H1 (cell line): ENCODE measurements around the gene TXNDC15. TPM values are rescaled to one million over a fixed set of nuclear protein-coding genes. Genes with fewer than 3 reads are reported as not detected.
A peak's percentile ranks its signal among the peaks of the same experiment; 100 is the strongest.

Experiments used
- CTCF ChIA-PET: fragments of 300-600 bp; sonication (Branson Sonifier 250); formaldehyde crosslinking; loops from one replicate; lab custom pipeline; 2021; ENCODE audit not compliant: partially characterized antibody; lab: Charles Lee
- POLR2A ChIA-PET: fragments of 300-600 bp; sonication (Branson Sonifier 250); formaldehyde crosslinking; loops from one replicate; lab custom pipeline; 2021; ENCODE audit warnings: inconsistent platforms; ENCODE audit not compliant: partially characterized antibody; lab: Charles Lee
- DNase-seq, 2 experiments: peaks; one replicate each; pipeline versions ENCODE4 v3.0.0 to v3.0.0-alpha.2; 2010 to 2022; ENCODE audit warnings: low spot score in 2 of 2, low read depth in 1 of 2, mixed read lengths in 1 of 2
- FAIRE-seq: peaks from 2 replicates; lab custom pipeline; 2011; peaks lifted over from hg19 to GRCh38; lab: Jason Lieb, UNC
- H2AFZ ChIP-seq: 2 replicates; pipeline ENCODE4 v1.8.1; 2012; ENCODE audit warnings: low read length, inconsistent platforms
- H2AK5ac ChIP-seq: 2 replicates; pipeline ENCODE4 v1.6.1; 2013; ENCODE audit warnings: low read depth, low read length
- H2BK120ac ChIP-seq: replicated peaks from 2 replicates; pipeline ENCODE3; 2013; ENCODE audit warnings: low read depth, low read length, inconsistent platforms
- H2BK12ac ChIP-seq: 2 replicates; pipeline ENCODE4 v1.6.1; 2013; ENCODE audit warnings: low read depth, low read length
- H2BK15ac ChIP-seq: 2 replicates; pipeline ENCODE4 v1.6.1; 2013; ENCODE audit warnings: low read length
- H2BK20ac ChIP-seq: 2 replicates; pipeline ENCODE4 v1.6.1; 2013; ENCODE audit warnings: low read length
- H2BK5ac ChIP-seq: 2 replicates; pipeline ENCODE4 v1.6.1; 2013; ENCODE audit warnings: low read depth, low read length
- H3K14ac ChIP-seq: 2 replicates; pipeline ENCODE4 v1.6.1; 2013; ENCODE audit warnings: inconsistent platforms; ENCODE audit not compliant: insufficient read length
- H3K18ac ChIP-seq: 2 replicates; pipeline ENCODE4 v1.6.1; 2013; ENCODE audit warnings: low read length; ENCODE audit errors: extremely low read depth
- H3K23ac ChIP-seq: 2 replicates; pipeline ENCODE4 v1.6.1; 2013; ENCODE audit warnings: inconsistent platforms; ENCODE audit not compliant: insufficient read length
- H3K23me2 ChIP-seq: 2 replicates; pipeline ENCODE4 v1.6.1; 2013; ENCODE audit warnings: low read depth, low read length
- H3K27ac ChIP-seq: 2 replicates; pipeline ENCODE4 v1.6.1; 2011; ENCODE audit warnings: low read depth, low read length, inconsistent platforms
- H3K27me3 ChIP-seq, 4 experiments: replicated peaks in 1 of 4; 1 replicate in 1 of 4; 2 replicates in 3 of 4; pipeline versions ENCODE4 v1.6.1 to v1.8.1; 2011 to 2013; ENCODE audit warnings: low read length in 3 of 4, mild to moderate bottlenecking in 3 of 4, inconsistent platforms in 2 of 4, mixed read lengths in 2 of 4, moderate library complexity in 1 of 4; ENCODE audit not compliant: control insufficient read depth in 3 of 4, insufficient read depth in 3 of 4; ENCODE audit errors: extremely low read depth in 1 of 4
- H3K36me3 ChIP-seq, 4 experiments: 2 replicates each; pipeline versions ENCODE4 v1.6.1 to v1.8.1; 2011 to 2013; ENCODE audit warnings: mild to moderate bottlenecking in 4 of 4, low read length in 3 of 4, moderate library complexity in 2 of 4, control low read depth in 1 of 4, inconsistent platforms in 1 of 4; ENCODE audit not compliant: insufficient read depth in 4 of 4, control insufficient read depth in 2 of 4
- H3K4ac ChIP-seq: replicated peaks from 2 replicates; pipeline ENCODE3; 2013; ENCODE audit warnings: low read length, low read depth, mixed read lengths, inconsistent platforms; ENCODE audit not compliant: insufficient read length
- H3K4me1 ChIP-seq, 4 experiments: replicated peaks in 1 of 4; 1 replicate in 1 of 4; 2 replicates in 3 of 4; pipeline versions ENCODE4 v1.6.1 to v1.8.1; 2011 to 2013; ENCODE audit warnings: low read length in 3 of 4, inconsistent platforms in 2 of 4, mixed read lengths in 1 of 4; ENCODE audit not compliant: insufficient read depth in 4 of 4, control insufficient read depth in 3 of 4
- H3K4me2 ChIP-seq, 2 experiments: 2 replicates each; pipeline versions ENCODE4 v1.6.1 to v1.8.1; 2011 to 2013; ENCODE audit warnings: low read depth in 2 of 2, low read length in 2 of 2, control low read depth in 1 of 2, inconsistent platforms in 1 of 2, mild to moderate bottlenecking in 1 of 2; ENCODE audit not compliant: insufficient read depth in 1 of 2
- H3K4me3 ChIP-seq, 4 experiments: fragments of 200-600, 300-600 bp in 1 of 4; sonication (generic), shearing (Covaris generic), sonication (Bioruptor Twin) in 1 of 4; 2 replicates each; pipeline versions ENCODE4 v1.5.1 to v1.8.1; 2011 to 2016; ENCODE audit warnings: low read length in 4 of 4, low read depth in 3 of 4, control low read depth in 2 of 4, inconsistent platforms in 2 of 4, mild to moderate bottlenecking in 2 of 4, mixed read lengths in 1 of 4, moderate library complexity in 1 of 4; ENCODE audit not compliant: insufficient read depth in 2 of 4; ENCODE audit errors: extremely low read depth in 1 of 4
- H3K56ac ChIP-seq: replicated peaks from 2 replicates; pipeline ENCODE3; 2013; ENCODE audit warnings: low read depth, mild to moderate bottlenecking, mixed read lengths, low read length, inconsistent platforms; ENCODE audit not compliant: insufficient read length
- H3K79me1 ChIP-seq: 2 replicates; pipeline ENCODE4 v1.6.1; 2013; ENCODE audit warnings: low read depth, low read length, control low read depth
- H3K79me2 ChIP-seq, 2 experiments: 2 replicates each; pipeline versions ENCODE4 v1.6.1 to v1.8.1; 2012 to 2013; ENCODE audit warnings: low read length in 2 of 2, mild to moderate bottlenecking in 2 of 2, inconsistent platforms in 1 of 2; ENCODE audit not compliant: insufficient read depth in 2 of 2, control insufficient read depth in 1 of 2
- H3K9ac ChIP-seq, 4 experiments: replicated peaks in 1 of 4; 1 replicate in 1 of 4; 2 replicates in 3 of 4; pipeline versions ENCODE4 v1.6.1 to v1.8.1; 2011 to 2013; ENCODE audit warnings: low read depth in 3 of 4, low read length in 3 of 4, control low read depth in 2 of 4, mild to moderate bottlenecking in 2 of 4, moderate library complexity in 2 of 4, inconsistent platforms in 1 of 4; ENCODE audit errors: extremely low read depth in 1 of 4
- H3K9me3 ChIP-seq, 2 experiments: 2 replicates each; pipeline versions ENCODE4 v1.6.1 to v1.8.1; 2012 to 2013; ENCODE audit warnings: mild to moderate bottlenecking in 2 of 2, moderate library complexity in 2 of 2, control low read depth in 1 of 2, inconsistent platforms in 1 of 2, low read depth in 1 of 2, low read length in 1 of 2, mixed read lengths in 1 of 2; ENCODE audit not compliant: insufficient read depth in 2 of 2
- H4K20me1 ChIP-seq, 2 experiments: replicated peaks in 1 of 2; 2 replicates each; pipeline versions ENCODE3 to v1.8.1; 2011 to 2013; ENCODE audit warnings: inconsistent platforms in 2 of 2, low read length in 2 of 2, mild to moderate bottlenecking in 1 of 2; ENCODE audit not compliant: insufficient read depth in 2 of 2, control insufficient read depth in 1 of 2
- H4K5ac ChIP-seq: 2 replicates; pipeline ENCODE4 v1.6.1; 2013; ENCODE audit warnings: low read length, low read depth, mixed read lengths, inconsistent platforms; ENCODE audit not compliant: insufficient read length
- H4K8ac ChIP-seq: 2 replicates; pipeline ENCODE4 v1.8.0; 2013; ENCODE audit warnings: mild to moderate bottlenecking, moderate library complexity, low read length, inconsistent platforms; ENCODE audit not compliant: insufficient read depth; ENCODE audit errors: extremely low read depth
- H4K91ac ChIP-seq: replicated peaks from 2 replicates; pipeline ENCODE3; 2013; ENCODE audit warnings: low read length, mixed read lengths, inconsistent platforms; ENCODE audit not compliant: insufficient read length
- CBX5 ChIP-seq: fragments of 300-800, 300-1000 bp; sonication (generic); IDR thresholded peaks from 2 replicates; pipeline ENCODE4 v1.7.1; 2016; ENCODE audit warnings: antibody characterized with exemption, low read length, low read depth
- HDAC6 ChIP-seq: IDR thresholded peaks from one replicate; pipeline ENCODE4 v1.7.1; 2012; ENCODE audit warnings: low read depth, mild to moderate bottlenecking, inconsistent platforms, low read length, moderate library complexity
- JUND ChIP-seq: IDR thresholded peaks from 2 replicates; pipeline ENCODE4 v1.6.1; 2011; ENCODE audit warnings: mild to moderate bottlenecking, improper control_type of control experiment, low read length
- MAFK ChIP-seq: IDR thresholded peaks from 2 replicates; pipeline ENCODE4 v1.6.1; 2012; ENCODE audit warnings: low read depth, mild to moderate bottlenecking, improper control_type of control experiment, low read length
- POLR2A ChIP-seq, 2 experiments: IDR thresholded peaks; 1 replicate in 1 of 2; 2 replicates in 1 of 2; pipeline ENCODE4 v1.6.1; 2011; ENCODE audit warnings: low read depth in 2 of 2, low read length in 2 of 2, mild to moderate bottlenecking in 2 of 2; ENCODE audit errors: control extremely low read depth in 1 of 2
- RNF2 ChIP-seq: fragments of 200-900, 300-1000 bp; sonication (generic); IDR thresholded peaks from 2 replicates; pipeline ENCODE4 v1.7.1; 2016; ENCODE audit warnings: borderline replicate concordance, low read depth, mild to moderate bottlenecking, antibody characterized with exemption, low read length; ENCODE audit not compliant: poor library complexity, severe bottlenecking; ENCODE audit errors: missing control alignments
- SAP30 ChIP-seq: fragments of 300-600 bp; sonication (generic); IDR thresholded peaks from 2 replicates; pipeline ENCODE4 v1.7.1; 2012; ENCODE audit warnings: low read length, moderate library complexity, mild to moderate bottlenecking, inconsistent platforms; ENCODE audit not compliant: insufficient read depth, insufficient replicate concordance
- SP2 ChIP-seq: IDR thresholded peaks from 2 replicates; pipeline ENCODE4 v1.6.1; 2012; ENCODE audit warnings: mild to moderate bottlenecking, low read length, inconsistent platforms
- TAF1 ChIP-seq: IDR thresholded peaks from 2 replicates; pipeline ENCODE4 v1.6.1; 2011; ENCODE audit warnings: mild to moderate bottlenecking, low read depth, low read length
- TAF7 ChIP-seq: optimal IDR thresholded peaks from 2 replicates; pipeline ENCODE3; 2011; ENCODE audit warnings: low read depth, mild to moderate bottlenecking, inconsistent platforms, low read length, moderate library complexity, borderline replicate concordance
- TCF12 ChIP-seq: IDR thresholded peaks from 2 replicates; pipeline ENCODE4 v1.6.1; 2011; ENCODE audit warnings: low read depth, mild to moderate bottlenecking, low read length
- polyA plus RNA-seq, 7 experiments: library from polyadenylated mRNA; depleted of rRNA in 3 of 7; stranded (reverse) in 5 of 7; unstranded in 2 of 7; fragments of >200 nt in 5 of 7; fragments of 200-250 nt in 2 of 7; gene quantifications; 1 replicate in 5 of 7; 2 replicates in 1 of 7; 4 replicates in 1 of 7; pipeline versions ENCODE4 v1.2.1 to v1.2.3, GENCODE V29; 2011 to 2013; ENCODE audit warnings: missing spikeins in 2 of 7, mixed read lengths in 2 of 7
- total RNA-seq: library from RNA; stranded (reverse); fragmentation: NEBNext Ultra II Directional; extraction: Animal tissue kit (Norgen Biotek cat#: 25700); gene quantifications from 2 replicates; pipeline ENCODE4 v1.2.1, GENCODE V29; 2021
- TF ChIP-seq, protein P1 (sequence below), 3 experiments: IDR thresholded peaks; 1 replicate in 2 of 3; 2 replicates in 1 of 3; pipeline versions ENCODE4 v1.5.1 to v1.6.1; 2011; ENCODE audit warnings: low read length in 3 of 3, mild to moderate bottlenecking in 3 of 3, inconsistent platforms in 2 of 3, low read depth in 1 of 3, moderate library complexity in 1 of 3; ENCODE audit not compliant: insufficient read depth in 1 of 3; ENCODE audit errors: control extremely low read depth in 1 of 3

The TXNDC15 gene
- total and polyA plus RNA-seq, 2 of the 8 experiments (the other 6 are each of a cell fraction or from before 2014, with no cell fraction given), result 20.1 to 30.8 TPM

GRCh38 chr5:134877159-134877558 lies 3.0 kb downstream of the TXNDC15 start:
- TF ChIP-seq TAF1 (no peak), HDAC6 (no peak), MAFK (no peak), CBX5 (no peak), TAF7 (no peak), TCF12 (no peak), SAP30 (no peak), SP2 (no peak), POLR2A (IDR thresholded peaks at IDR 0.05; ENCODE audit: control extremely low read depth in 1 of 2, low read depth in 2 of 2, low read length in 2 of 2) (no peak), JUND (no peak), RNF2 (no peak)
- TF ChIP-seq, protein P1, sequence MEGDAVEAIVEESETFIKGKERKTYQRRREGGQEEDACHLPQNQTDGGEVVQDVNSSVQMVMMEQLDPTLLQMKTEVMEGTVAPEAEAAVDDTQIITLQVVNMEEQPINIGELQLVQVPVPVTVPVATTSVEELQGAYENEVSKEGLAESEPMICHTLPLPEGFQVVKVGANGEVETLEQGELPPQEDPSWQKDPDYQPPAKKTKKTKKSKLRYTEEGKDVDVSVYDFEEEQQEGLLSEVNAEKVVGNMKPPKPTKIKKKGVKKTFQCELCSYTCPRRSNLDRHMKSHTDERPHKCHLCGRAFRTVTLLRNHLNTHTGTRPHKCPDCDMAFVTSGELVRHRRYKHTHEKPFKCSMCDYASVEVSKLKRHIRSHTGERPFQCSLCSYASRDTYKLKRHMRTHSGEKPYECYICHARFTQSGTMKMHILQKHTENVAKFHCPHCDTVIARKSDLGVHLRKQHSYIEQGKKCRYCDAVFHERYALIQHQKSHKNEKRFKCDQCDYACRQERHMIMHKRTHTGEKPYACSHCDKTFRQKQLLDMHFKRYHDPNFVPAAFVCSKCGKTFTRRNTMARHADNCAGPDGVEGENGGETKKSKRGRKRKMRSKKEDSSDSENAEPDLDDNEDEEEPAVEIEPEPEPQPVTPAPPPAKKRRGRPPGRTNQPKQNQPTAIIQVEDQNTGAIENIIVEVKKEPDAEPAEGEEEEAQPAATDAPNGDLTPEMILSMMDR (IDR thresholded peaks at IDR 0.05; ENCODE audit: control extremely low read depth in 1 of 3, insufficient read depth in 1 of 3, low read depth in 1 of 3, low read length in 3 of 3), result no peak
- Histone ChIP-seq H3K36me3 (no peaks in the 10 kb centered on the region), H3K23ac (no peak overlapping the region), H2BK120ac (no peak overlapping the region), H3K9ac (no peak overlapping the region), H3K79me2 (no peaks in the 10 kb centered on the region; a peak in 2 of 4 replicates), H2BK12ac (no peak overlapping the region), H3K18ac (no peak overlapping the region), H2BK5ac (0 out of 2 replicates have a peak overlapping the region, but pooled peaks have one; percentile 9), H4K8ac (no peak overlapping the region), H3K4me1 (peaks cover 0 to 12% (median 8%) of the 10 kb centered on the region in 4 experiments; a peak in 6 of 7 replicates), H3K4me2 (no peak overlapping the region), H4K20me1 (no peaks in the 10 kb centered on the region), H3K27me3 (no peaks in the 10 kb centered on the region), H2AK5ac (no peak overlapping the region), H2BK15ac (0 out of 2 replicates have a peak overlapping the region, but pooled peaks have one; percentile 29), H3K56ac (no peak overlapping the region), H3K27ac (no peak overlapping the region), H3K9me3 (no peaks in the 10 kb centered on the region), H3K14ac (no peak overlapping the region), H3K4ac (no peak overlapping the region), H3K79me1 (0 out of 2 replicates have a peak, but pooled peaks cover 3% of the 10 kb centered on the region), H4K5ac (no peak overlapping the region), H4K91ac (no peak overlapping the region), H2BK20ac (no peak overlapping the region), H3K4me3 (no peak overlapping the region), H3K23me2 (peaks cover 9% of the 10 kb centered on the region), H2AFZ (no peak overlapping the region)
- ChIA-PET POLR2A (interaction anchor here (1.2 to 5.6 kb wide), 3 partner anchors 8 to 139 kb away, joined by 3 to 54 read pairs (median 5); partner anchors contain the start of genes CAMLG and PCBD2), CTCF (no interaction called here)
- DNase-seq (no peak), FAIRE-seq (no peak)
